GM12878 (cell line): Measurements from ENCODE around the gene HENMT1. TPM values are rescaled to one million over a fixed set of nuclear protein-coding genes. Genes with fewer than 3 reads are reported as not detected.
A peak's percentile ranks its signal among the peaks of the same experiment; 100 is the strongest.

Experiments used
- ATF2 ChIP-seq: IDR thresholded peaks from 2 replicates; pipeline ENCODE4 v1.6.1; 2012; ENCODE audit warnings: low read length, inconsistent platforms
- BMI1 ChIP-seq: fragments of 450-650 bp; IDR thresholded peaks from 2 replicates; pipeline ENCODE4 v1.6.1; 2016; ENCODE audit warnings: mild to moderate bottlenecking, moderate library complexity, borderline replicate concordance
- CBX3 ChIP-seq: fragments of 200-600 bp; sonication (generic); IDR thresholded peaks from 2 replicates; pipeline ENCODE4 v1.6.1; 2016; ENCODE audit warnings: low read depth, borderline replicate concordance
- EGR1 ChIP-seq, 2 experiments: IDR thresholded peaks; 1 replicate in 1 of 2; 2 replicates in 1 of 2; pipeline ENCODE4 v1.6.1; 2011 to 2012; ENCODE audit warnings: low read depth in 2 of 2, low read length in 2 of 2, borderline replicate concordance in 1 of 2, mild to moderate bottlenecking in 1 of 2, moderate library complexity in 1 of 2
- ESRRA ChIP-seq: IDR thresholded peaks from 2 replicates; pipeline ENCODE4 v1.6.1; 2012; ENCODE audit warnings: mild to moderate bottlenecking, low read length, improper control_type of control experiment
- FOXM1 ChIP-seq: IDR thresholded peaks from 2 replicates; pipeline ENCODE4 v1.6.1; 2012; ENCODE audit warnings: low read depth, mild to moderate bottlenecking, inconsistent platforms, low read length, moderate library complexity
- GATAD2B ChIP-seq: fragments of 450-650 bp; conservative IDR thresholded peaks from 2 replicates; pipeline ENCODE4 v1.6.1; 2017; ENCODE audit warnings: low read depth, mild to moderate bottlenecking, moderate library complexity
- IKZF1 ChIP-seq: fragments of 450-650 bp; conservative IDR thresholded peaks from 2 replicates; pipeline ENCODE4 v1.6.1; 2017; ENCODE audit warnings: antibody characterized with exemption, mild to moderate bottlenecking
- IRF5 ChIP-seq: fragments of 450-650 bp; IDR thresholded peaks from 2 replicates; pipeline ENCODE4 v1.6.1; 2017; ENCODE audit warnings: borderline replicate concordance
- LARP7 ChIP-seq: fragments of 450-650 bp; IDR thresholded peaks from 2 replicates; pipeline ENCODE4 v1.6.1; 2017; ENCODE audit warnings: mild to moderate bottlenecking
- MYC ChIP-seq: IDR thresholded peaks from 2 replicates; pipeline ENCODE4 v1.6.1; 2011; ENCODE audit warnings: mild to moderate bottlenecking, low read length, moderate library complexity, inconsistent platforms; ENCODE audit not compliant: insufficient read depth, insufficient replicate concordance, insufficient read length, severe bottlenecking
- NR2C2 ChIP-seq: IDR thresholded peaks from 2 replicates; pipeline ENCODE4 v1.6.1; 2011; ENCODE audit warnings: borderline replicate concordance, low read depth; ENCODE audit not compliant: control insufficient read depth, insufficient read length
- NRF1 ChIP-seq: conservative IDR thresholded peaks from 2 replicates; pipeline ENCODE4 v1.6.1; 2011; ENCODE audit warnings: mild to moderate bottlenecking, low read depth, low read length, improper control_type of control experiment
- PAX5 ChIP-seq: IDR thresholded peaks from 2 replicates; pipeline ENCODE4 v1.6.1; 2011; ENCODE audit warnings: low read depth, low read length, borderline replicate concordance
- POLR2AphosphoS2 ChIP-seq: IDR thresholded peaks from 2 replicates; pipeline ENCODE4 v1.6.1; 2011; ENCODE audit warnings: low read depth, mild to moderate bottlenecking, low read length, improper control_type of control experiment, moderate library complexity
- POLR2AphosphoS5 ChIP-seq: IDR thresholded peaks from 2 replicates; pipeline ENCODE4 v1.6.1; 2011; ENCODE audit warnings: mild to moderate bottlenecking, low read length, inconsistent platforms
- RAD51 ChIP-seq: fragments of 450-650 bp; IDR thresholded peaks from 2 replicates; pipeline ENCODE4 v1.6.1; 2016; ENCODE audit warnings: moderate library complexity, mild to moderate bottlenecking, inconsistent platforms
- RCOR1 ChIP-seq: conservative IDR thresholded peaks from 2 replicates; pipeline ENCODE4 v1.6.1; 2012; ENCODE audit warnings: low read depth, low read length, improper control_type of control experiment
- SMAD5 ChIP-seq: IDR thresholded peaks from 2 replicates; pipeline ENCODE4 v1.6.1; 2016; ENCODE audit warnings: antibody characterized with exemption, low read depth
- SP1 ChIP-seq: IDR thresholded peaks from one replicate; pipeline ENCODE4 v1.6.1; 2011; ENCODE audit warnings: low read depth, low read length
- TARDBP ChIP-seq: IDR thresholded peaks from 2 replicates; pipeline ENCODE4 v1.6.1; 2016; ENCODE audit warnings: borderline replicate concordance
- TCF3 ChIP-seq: IDR thresholded peaks from 2 replicates; pipeline ENCODE4 v1.6.1; 2012; ENCODE audit warnings: low read depth, mild to moderate bottlenecking, low read length, borderline replicate concordance; ENCODE audit not compliant: insufficient read depth
- TCF7 ChIP-seq: IDR thresholded peaks from 2 replicates; pipeline ENCODE4 v1.6.1; 2014; ENCODE audit warnings: antibody characterized with exemption, borderline replicate concordance
- ZNF24 ChIP-seq: fragments of 450-650 bp; IDR thresholded peaks from 2 replicates; pipeline ENCODE4 v1.6.1; 2017; ENCODE audit warnings: antibody characterized with exemption, mild to moderate bottlenecking
- ZNF384 ChIP-seq: IDR thresholded peaks from 2 replicates; pipeline ENCODE4 v1.6.1; 2012; ENCODE audit warnings: low read depth, mild to moderate bottlenecking, low read length, improper control_type of control experiment, borderline replicate concordance
- polyA plus RNA-seq, 11 experiments: library from polyadenylated mRNA; depleted of rRNA in 4 of 11; unstranded in 6 of 11; stranded (reverse) in 5 of 11; fragments of >200 nt; fragmentation: Nextera tagmentation in 4 of 11; fragmentation: Illumina TruSeq in 1 of 11; extraction: Ambion mirVana in 4 of 11; extraction: Trizol in 1 of 11; gene quantifications; 1 replicate in 1 of 11; 2 replicates in 10 of 11; pipeline versions ENCODE4 v1.2.1 to v1.2.3, GENCODE V29; 2011 to 2016; ENCODE audit warnings: inconsistent platforms in 2 of 11, missing spikeins in 2 of 11, low read depth in 1 of 11
- total RNA-seq, 4 experiments: library from RNA; depleted of rRNA in 3 of 4; stranded (reverse); fragments of >200 nt in 3 of 4; fragmentation: Illumina TruSeq in 1 of 4; extraction: Trizol in 1 of 4; gene quantifications; 2 replicates each; pipeline versions ENCODE4 v1.2.1 to v1.2.3, GENCODE V29; 2013 to 2021
- TF ChIP-seq, protein P1 (sequence below): fragments of 450-650 bp; IDR thresholded peaks from 2 replicates; pipeline ENCODE4 v1.6.1; 2016; ENCODE audit warnings: mild to moderate bottlenecking
- TF ChIP-seq, protein P2 (sequence below): fragments of 450-650 bp; IDR thresholded peaks from 2 replicates; pipeline ENCODE4 v1.6.1; 2017; ENCODE audit warnings: mild to moderate bottlenecking

Gene HENMT1
- total and polyA plus RNA-seq, 10 of the 15 experiments (the other 5 are each of a cell fraction or from before 2014, with no cell fraction given): 4.4 to 15.6 (median 10.4) TPM

GRCh38 chr1:108661030-108661609 is at the start of gene HENMT1 (continued):
- TF ChIP-seq ZNF384: no peak
- no peak for TF ChIP-seq IRF5
- 0 out of 2 replicates have a peak, but pooled peaks have one; percentile 48 for TF ChIP-seq ZNF24
- TF ChIP-seq MYC: peak; percentile 85
- TF ChIP-seq BMI1: no peak
- 0 out of 2 replicates have a peak, but pooled peaks have one; percentile 31 for TF ChIP-seq RCOR1
- peak; percentile 81 to 87 for TF ChIP-seq EGR1 (IDR thresholded peaks at IDR 0.05; ENCODE audit: borderline replicate concordance in 1 of 2, low read depth in 2 of 2, low read length in 2 of 2)
- TF ChIP-seq PAX5: no peak; the same call in 1 of the 2 replicates
- TF ChIP-seq SMAD5: no peak
- no peak for TF ChIP-seq TARDBP
- peak; percentile 92 for TF ChIP-seq GATAD2B
- no peak for TF ChIP-seq RAD51
- TF ChIP-seq POLR2AphosphoS5: peak; percentile 77
- no peak for TF ChIP-seq FOXM1
- no peak for TF ChIP-seq ATF2
- TF ChIP-seq CBX3: no peak
- TF ChIP-seq LARP7: peak; percentile 98
- no peak for TF ChIP-seq NR2C2
- TF ChIP-seq SP1: no peak
- peak; percentile 92 for TF ChIP-seq IKZF1
- TF ChIP-seq NRF1: peak; percentile 43
- peak; percentile 38; the same call in 1 of the 2 replicates for TF ChIP-seq TCF3
- 0 out of 2 replicates have a peak, but pooled peaks have one; percentile 18 for TF ChIP-seq ESRRA
- TF ChIP-seq POLR2AphosphoS2: 0 out of 2 replicates have a peak, but pooled peaks have one; percentile 42
- TF ChIP-seq, protein P1, sequence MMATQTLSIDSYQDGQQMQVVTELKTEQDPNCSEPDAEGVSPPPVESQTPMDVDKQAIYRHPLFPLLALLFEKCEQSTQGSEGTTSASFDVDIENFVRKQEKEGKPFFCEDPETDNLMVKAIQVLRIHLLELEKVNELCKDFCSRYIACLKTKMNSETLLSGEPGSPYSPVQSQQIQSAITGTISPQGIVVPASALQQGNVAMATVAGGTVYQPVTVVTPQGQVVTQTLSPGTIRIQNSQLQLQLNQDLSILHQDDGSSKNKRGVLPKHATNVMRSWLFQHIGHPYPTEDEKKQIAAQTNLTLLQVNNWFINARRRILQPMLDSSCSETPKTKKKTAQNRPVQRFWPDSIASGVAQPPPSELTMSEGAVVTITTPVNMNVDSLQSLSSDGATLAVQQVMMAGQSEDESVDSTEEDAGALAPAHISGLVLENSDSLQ: no peak
- TF ChIP-seq, protein P2, sequence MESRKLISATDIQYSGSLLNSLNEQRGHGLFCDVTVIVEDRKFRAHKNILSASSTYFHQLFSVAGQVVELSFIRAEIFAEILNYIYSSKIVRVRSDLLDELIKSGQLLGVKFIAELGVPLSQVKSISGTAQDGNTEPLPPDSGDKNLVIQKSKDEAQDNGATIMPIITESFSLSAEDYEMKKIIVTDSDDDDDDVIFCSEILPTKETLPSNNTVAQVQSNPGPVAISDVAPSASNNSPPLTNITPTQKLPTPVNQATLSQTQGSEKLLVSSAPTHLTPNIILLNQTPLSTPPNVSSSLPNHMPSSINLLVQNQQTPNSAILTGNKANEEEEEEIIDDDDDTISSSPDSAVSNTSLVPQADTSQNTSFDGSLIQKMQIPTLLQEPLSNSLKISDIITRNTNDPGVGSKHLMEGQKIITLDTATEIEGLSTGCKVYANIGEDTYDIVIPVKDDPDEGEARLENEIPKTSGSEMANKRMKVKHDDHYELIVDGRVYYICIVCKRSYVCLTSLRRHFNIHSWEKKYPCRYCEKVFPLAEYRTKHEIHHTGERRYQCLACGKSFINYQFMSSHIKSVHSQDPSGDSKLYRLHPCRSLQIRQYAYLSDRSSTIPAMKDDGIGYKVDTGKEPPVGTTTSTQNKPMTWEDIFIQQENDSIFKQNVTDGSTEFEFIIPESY: no peak
- TF ChIP-seq TCF7: no peak
